ENCODE measurements around the gene GREB1L. TPM values are rescaled to one million over a fixed set of nuclear protein-coding genes. Genes with fewer than 3 reads are reported as not detected.

The GREB1L gene
- total RNA-seq, 2 experiments from 2014 or later: not detected

DNA sequence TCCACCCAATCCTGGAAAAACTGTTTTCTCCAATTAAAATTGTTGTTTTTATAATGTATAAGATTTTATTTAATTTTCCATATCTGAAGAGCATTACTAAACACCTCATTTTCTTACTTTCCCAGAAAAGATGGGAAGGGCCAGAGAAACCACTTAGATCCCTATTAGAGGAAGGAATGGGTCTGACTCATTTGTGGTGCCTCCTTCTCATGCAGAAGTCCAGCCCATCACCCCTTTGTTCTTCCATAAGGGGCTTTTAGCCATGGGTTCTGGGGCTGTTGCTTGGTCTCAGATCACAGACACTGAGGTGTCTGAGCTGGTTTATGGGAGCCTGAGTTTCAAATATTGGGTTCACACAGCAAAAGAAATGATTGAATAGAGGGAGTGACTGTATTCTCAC lies 206.3 kb downstream of the GREB1L start:
- intact Hi-C loops (cut with micrococcal nuclease; ENCODE audit: unreplicated experiment): no loop called here
- TF ChIP-seq, protein P1, sequence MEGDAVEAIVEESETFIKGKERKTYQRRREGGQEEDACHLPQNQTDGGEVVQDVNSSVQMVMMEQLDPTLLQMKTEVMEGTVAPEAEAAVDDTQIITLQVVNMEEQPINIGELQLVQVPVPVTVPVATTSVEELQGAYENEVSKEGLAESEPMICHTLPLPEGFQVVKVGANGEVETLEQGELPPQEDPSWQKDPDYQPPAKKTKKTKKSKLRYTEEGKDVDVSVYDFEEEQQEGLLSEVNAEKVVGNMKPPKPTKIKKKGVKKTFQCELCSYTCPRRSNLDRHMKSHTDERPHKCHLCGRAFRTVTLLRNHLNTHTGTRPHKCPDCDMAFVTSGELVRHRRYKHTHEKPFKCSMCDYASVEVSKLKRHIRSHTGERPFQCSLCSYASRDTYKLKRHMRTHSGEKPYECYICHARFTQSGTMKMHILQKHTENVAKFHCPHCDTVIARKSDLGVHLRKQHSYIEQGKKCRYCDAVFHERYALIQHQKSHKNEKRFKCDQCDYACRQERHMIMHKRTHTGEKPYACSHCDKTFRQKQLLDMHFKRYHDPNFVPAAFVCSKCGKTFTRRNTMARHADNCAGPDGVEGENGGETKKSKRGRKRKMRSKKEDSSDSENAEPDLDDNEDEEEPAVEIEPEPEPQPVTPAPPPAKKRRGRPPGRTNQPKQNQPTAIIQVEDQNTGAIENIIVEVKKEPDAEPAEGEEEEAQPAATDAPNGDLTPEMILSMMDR (conservative IDR thresholded peaks at IDR 0.05; ENCODE audit: low read length): no peak
- TF ChIP-seq EZH2phosphoT487 (IDR thresholded peaks at IDR 0.05; ENCODE audit: borderline replicate concordance, low read depth, low read length): no peak
- no peak for DNase-seq (ENCODE audit: low spot score)
- Histone ChIP-seq H3K9me3 (ENCODE audit: low read length) (no peaks in the 10 kb centered on the region), H3K9me2 (ENCODE audit: insufficient read depth, low read length) (no peaks in the 10 kb centered on the region), H4K20me1 (ENCODE audit: insufficient read depth, low read length) (no peaks in the 10 kb centered on the region), H3K4me2 (ENCODE audit: low read length) (no peak overlapping the region), H3K27ac (ENCODE audit: low read depth, low read length, poor library complexity, severe bottlenecking) (no peak overlapping the region), H3K4me3 (ENCODE audit: low read depth, low read length, poor library complexity, severe bottlenecking) (no peak overlapping the region), H3K79me2 (ENCODE audit: insufficient read depth, low read depth, low read length) (no peaks in the 10 kb centered on the region), H3K4me1 (ENCODE audit: insufficient read depth, low read length, poor library complexity, severe bottlenecking) (no peaks in the 10 kb centered on the region), H2AFZ (ENCODE audit: low read length) (no peak overlapping the region), H3K36me3 (ENCODE audit: insufficient read depth, low read length) (no peaks in the 10 kb centered on the region)
- ChIA-PET POLR2A (no interaction called here), CTCF (ENCODE audit: unreplicated experiment) (no interaction called here)
- BruUV-seq (replicated peaks): no TSS peak

DNA sequence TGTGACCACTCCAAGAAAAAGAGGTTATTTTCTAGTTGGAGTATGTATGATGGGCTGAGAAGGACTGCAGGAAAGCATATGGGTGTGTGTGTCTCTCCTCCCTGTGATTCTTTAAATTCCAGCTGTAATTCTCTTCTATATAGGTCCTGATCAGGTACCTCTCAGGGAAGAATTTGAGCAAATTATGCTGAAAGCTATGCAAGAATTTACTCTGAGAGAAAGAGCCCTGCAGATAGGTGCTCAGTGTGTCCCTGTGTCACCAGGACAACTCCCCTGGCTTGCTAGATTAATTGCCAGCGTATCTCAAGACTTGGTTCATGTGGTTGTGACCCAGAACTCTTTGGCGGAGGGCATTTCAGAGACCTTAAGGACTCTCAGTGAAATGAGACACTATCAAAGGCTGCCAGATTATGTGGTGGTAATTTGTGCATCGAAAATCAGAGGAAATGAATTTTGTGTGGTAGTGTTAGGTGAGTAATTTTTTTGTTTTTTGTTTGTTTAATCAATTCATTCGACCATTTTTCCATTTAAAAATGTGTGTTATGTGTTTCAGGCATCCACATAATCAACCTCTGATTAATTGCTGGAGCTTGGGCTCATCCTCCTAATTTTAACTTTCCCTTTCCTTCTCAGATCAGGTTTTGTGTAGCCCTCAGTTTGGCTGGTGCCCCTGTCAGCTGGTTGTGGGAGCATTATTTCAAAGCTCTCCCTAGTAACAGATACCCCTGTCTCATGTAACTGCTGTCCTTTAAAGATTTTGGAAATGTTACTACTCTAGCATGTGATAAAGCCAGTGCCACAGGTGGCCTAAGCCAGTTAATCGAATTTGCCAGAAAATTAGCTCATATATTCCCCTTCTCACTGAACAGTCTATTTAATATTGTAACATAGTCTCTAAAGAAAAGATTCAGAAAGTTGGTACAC lies 207.6 kb downstream of the GREB1L start:
- H3K36me3 ChIP-seq (ENCODE audit: insufficient read depth, low read length): no peaks in the 10 kb centered on the region
- H3K27ac ChIP-seq (ENCODE audit: low read depth, low read length, poor library complexity, severe bottlenecking): no peak overlapping the region
- TF ChIP-seq EZH2phosphoT487 (IDR thresholded peaks at IDR 0.05; ENCODE audit: borderline replicate concordance, low read depth, low read length): no peak
- TF ChIP-seq, protein P1 (conservative IDR thresholded peaks at IDR 0.05; ENCODE audit: low read length): no peak
- no peak overlapping the region for H3K4me2 ChIP-seq (ENCODE audit: low read length)
- no peaks in the 10 kb centered on the region for H3K79me2 ChIP-seq (ENCODE audit: insufficient read depth, low read depth, low read length)
- H3K9me2 ChIP-seq (ENCODE audit: insufficient read depth, low read length): no peaks in the 10 kb centered on the region
- H2AFZ ChIP-seq (ENCODE audit: low read length): no peak overlapping the region
- H3K9me3 ChIP-seq (ENCODE audit: low read length): no peaks in the 10 kb centered on the region
- intact Hi-C loops (cut with micrococcal nuclease; ENCODE audit: unreplicated experiment): no loop called here
- no peaks in the 10 kb centered on the region for H4K20me1 ChIP-seq (ENCODE audit: insufficient read depth, low read length)
- no peaks in the 10 kb centered on the region for H3K4me1 ChIP-seq (ENCODE audit: insufficient read depth, low read length, poor library complexity, severe bottlenecking)
- no TSS peak for BruUV-seq (replicated peaks)
- ChIA-PET CTCF (ENCODE audit: unreplicated experiment) (no interaction called here), POLR2A (interaction anchor here (0.6 to 0.7 kb wide), 3 partner anchors 13 to 1007 kb away, joined by 3 to 4 read pairs (median 3); no protein-coding TSS in a partner anchor)
- no peak for DNase-seq (ENCODE audit: low spot score)
- no peak overlapping the region for H3K4me3 ChIP-seq (ENCODE audit: low read depth, low read length, poor library complexity, severe bottlenecking)

DNA sequence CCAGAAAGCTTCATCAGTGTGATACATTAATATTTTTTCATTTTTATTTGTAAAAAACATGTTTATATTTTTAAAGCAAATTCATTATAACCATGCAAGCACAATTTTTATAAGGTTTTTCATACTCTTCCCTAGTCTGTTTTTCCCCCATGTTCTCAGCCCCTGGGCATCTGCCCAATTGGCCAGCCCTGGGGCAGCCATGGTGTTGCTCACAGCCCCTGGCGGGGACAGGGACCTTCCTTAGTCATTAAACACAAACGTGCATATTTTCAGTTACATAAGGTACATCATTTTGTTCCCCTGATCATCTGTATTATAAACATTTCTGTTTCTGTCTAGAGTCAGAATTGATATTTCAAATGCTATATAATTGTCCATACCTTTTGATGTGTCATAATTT lies 208.5 kb downstream of the GREB1L start:
- Histone ChIP-seq H3K79me2 (ENCODE audit: insufficient read depth, low read depth, low read length) (no peaks in the 10 kb centered on the region), H3K4me1 (ENCODE audit: insufficient read depth, low read length, poor library complexity, severe bottlenecking) (no peaks in the 10 kb centered on the region), H2AFZ (ENCODE audit: low read length) (no peak overlapping the region), H3K9me2 (ENCODE audit: insufficient read depth, low read length) (no peaks in the 10 kb centered on the region), H3K4me2 (ENCODE audit: low read length) (no peak overlapping the region), H3K4me3 (ENCODE audit: low read depth, low read length, poor library complexity, severe bottlenecking) (no peak overlapping the region), H3K9me3 (ENCODE audit: low read length) (no peaks in the 10 kb centered on the region), H4K20me1 (ENCODE audit: insufficient read depth, low read length) (no peaks in the 10 kb centered on the region), H3K27ac (ENCODE audit: low read depth, low read length, poor library complexity, severe bottlenecking) (no peak overlapping the region), H3K36me3 (ENCODE audit: insufficient read depth, low read length) (no peaks in the 10 kb centered on the region)
- no peak for TF ChIP-seq EZH2phosphoT487 (IDR thresholded peaks at IDR 0.05; ENCODE audit: borderline replicate concordance, low read depth, low read length)
- TF ChIP-seq, protein P1 (conservative IDR thresholded peaks at IDR 0.05; ENCODE audit: low read length): no peak
- ChIA-PET POLR2A (interaction anchor here (0.5 to 0.7 kb wide), 3 partner anchors 35 to 442 kb away, joined by 3 to 6 read pairs (median 5); no protein-coding TSS in a partner anchor), CTCF (ENCODE audit: unreplicated experiment) (no interaction called here)
- intact Hi-C loops (cut with micrococcal nuclease; ENCODE audit: unreplicated experiment): no loop called here
- no TSS peak for BruUV-seq (replicated peaks)
- no peak for DNase-seq (ENCODE audit: low spot score)
